AML-193 (cell line): ENCODE measurements around the gene NTN1.

Experiments used
- DNase-seq, 2 experiments: peaks; one replicate each; lab custom pipeline; 2025; lab: John Stamatoyannopoulos, UW

Gene NTN1

GRCh38 chr17:9274973-9275372, 253.7 kb downstream of the NTN1 start:
- DNase-seq = no peak

GRCh38 chr17:9279893-9280292, 258.6 kb downstream of the NTN1 start:
- no peak for DNase-seq

- DNase-seq = no peak
Measured at GRCh38 chr17:9283909-9284308, 262.6 kb downstream of the NTN1 start.

- no peak for DNase-seq
Measured at GRCh38 chr17:9284884-9285283, 263.6 kb downstream of the NTN1 start.

GRCh38 chr17:9285602-9286427, 264.5 kb downstream of the NTN1 start:
- DNase-seq = no peak

- no peak for DNase-seq
Measured at GRCh38 chr17:9286434-9286833, 265.1 kb downstream of the NTN1 start.

- DNase-seq = no peak
Measured at GRCh38 chr17:9287306-9287705, 266.0 kb downstream of the NTN1 start.

- no peak for DNase-seq
Measured at GRCh38 chr17:9290226-9290613, 268.9 kb downstream of the NTN1 start.

- DNase-seq = no peak
Measured at GRCh38 chr17:9291912-9292560, 270.7 kb downstream of the NTN1 start.

GRCh38 chr17:9292561-9292941, 271.2 kb downstream of the NTN1 start:
- DNase-seq = no peak
